ENCODE results near the gene ORM1.
A peak's percentile ranks its signal among the peaks of the same experiment; 100 is the strongest.

Gene ORM1

GRCh38 chr9:114363424-114363823 is 40.5 kb downstream of the ORM1 start:
- Histone ChIP-seq H3F3A (ENCODE audit: low read depth) (no peaks in the 10 kb centered on the region), H3K36me3 (ENCODE audit: insufficient read depth, low read length) (peaks cover 98% of the 10 kb centered on the region; the same call in 1 of the 2 replicates), H3K27me3 (ENCODE audit: insufficient read depth, low read length, poor library complexity, severe bottlenecking) (no peaks in the 10 kb centered on the region), H3K9me2 (replicated peaks; ENCODE audit: low read depth, low read length) (no peaks in the 10 kb centered on the region), H3K9ac (ENCODE audit: low read depth, low read length, poor library complexity, severe bottlenecking) (no peak overlapping the region), H3K4me3 (ENCODE audit: low read length, poor library complexity, severe bottlenecking) (no peak overlapping the region), H4K20me1 (ENCODE audit: insufficient read depth, low read length, poor library complexity, severe bottlenecking) (no peaks in the 10 kb centered on the region), H3K9me3 (ENCODE audit: insufficient read depth, low read depth, low read length) (no peaks in the 10 kb centered on the region), H2AFZ (ENCODE audit: low read length) (no peak overlapping the region), H3K4me2 (ENCODE audit: low read depth, low read length, poor library complexity, severe bottlenecking) (peak overlapping the region; percentile 24), H3K4me1 (ENCODE audit: insufficient read depth, low read length, poor library complexity, severe bottlenecking) (peaks cover 10% of the 10 kb centered on the region), H3K79me2 (ENCODE audit: insufficient read depth, low read length) (peaks cover 6% of the 10 kb centered on the region; the same call in 1 of the 2 replicates)
- TF ChIP-seq EZH2phosphoT487 (IDR thresholded peaks at IDR 0.05; ENCODE audit: borderline replicate concordance): no peak
- no peak for TF ChIP-seq CTCF (conservative IDR thresholded peaks at IDR 0.05; ENCODE audit: low read length)

- peaks cover 14% of the 10 kb centered on the region for H3K79me2 ChIP-seq (ENCODE audit: insufficient read depth, low read length)
- H3K9me2 ChIP-seq (replicated peaks; ENCODE audit: low read depth, low read length): no peaks in the 10 kb centered on the region
- TF ChIP-seq EZH2phosphoT487 (IDR thresholded peaks at IDR 0.05; ENCODE audit: borderline replicate concordance): no peak
- TF ChIP-seq CTCF (conservative IDR thresholded peaks at IDR 0.05; ENCODE audit: low read length): no peak
- H2AFZ ChIP-seq (ENCODE audit: low read length): no peak overlapping the region
- H3K4me2 ChIP-seq (ENCODE audit: low read depth, low read length, poor library complexity, severe bottlenecking): no peak overlapping the region
- no peaks in the 10 kb centered on the region for H3K27me3 ChIP-seq (ENCODE audit: insufficient read depth, low read length, poor library complexity, severe bottlenecking)
- H3K9me3 ChIP-seq (ENCODE audit: insufficient read depth, low read depth, low read length): no peaks in the 10 kb centered on the region
- no peak overlapping the region for H3K4me3 ChIP-seq (ENCODE audit: low read length, poor library complexity, severe bottlenecking)
- peaks cover 95% of the 10 kb centered on the region; the same call in 1 of the 2 replicates for H3K36me3 ChIP-seq (ENCODE audit: insufficient read depth, low read length)
- no peaks in the 10 kb centered on the region for H4K20me1 ChIP-seq (ENCODE audit: insufficient read depth, low read length, poor library complexity, severe bottlenecking)
- peaks cover 14% of the 10 kb centered on the region for H3K4me1 ChIP-seq (ENCODE audit: insufficient read depth, low read length, poor library complexity, severe bottlenecking)
- no peaks in the 10 kb centered on the region for H3F3A ChIP-seq (ENCODE audit: low read depth)
- no peak overlapping the region for H3K9ac ChIP-seq (ENCODE audit: low read depth, low read length, poor library complexity, severe bottlenecking)
Observed at GRCh38 chr9:114364134-114365041, 41.5 kb downstream of the ORM1 start.

GRCh38 chr9:114365194-114365593 is 42.3 kb downstream of the ORM1 start:
- no peak overlapping the region for H3K9ac ChIP-seq (ENCODE audit: low read depth, low read length, poor library complexity, severe bottlenecking)
- H3K9me3 ChIP-seq (ENCODE audit: insufficient read depth, low read depth, low read length): no peaks in the 10 kb centered on the region
- no peaks in the 10 kb centered on the region for H3F3A ChIP-seq (ENCODE audit: low read depth)
- no peak for TF ChIP-seq CTCF (conservative IDR thresholded peaks at IDR 0.05; ENCODE audit: low read length)
- no peak for TF ChIP-seq EZH2phosphoT487 (IDR thresholded peaks at IDR 0.05; ENCODE audit: borderline replicate concordance)
- H3K27me3 ChIP-seq (ENCODE audit: insufficient read depth, low read length, poor library complexity, severe bottlenecking): no peaks in the 10 kb centered on the region
- H2AFZ ChIP-seq (ENCODE audit: low read length): no peak overlapping the region
- no peaks in the 10 kb centered on the region for H4K20me1 ChIP-seq (ENCODE audit: insufficient read depth, low read length, poor library complexity, severe bottlenecking)
- peaks cover 22% of the 10 kb centered on the region for H3K4me1 ChIP-seq (ENCODE audit: insufficient read depth, low read length, poor library complexity, severe bottlenecking)
- H3K4me3 ChIP-seq (ENCODE audit: low read length, poor library complexity, severe bottlenecking): no peak overlapping the region
- H3K79me2 ChIP-seq (ENCODE audit: insufficient read depth, low read length): peaks cover 22% of the 10 kb centered on the region
- H3K4me2 ChIP-seq (ENCODE audit: low read depth, low read length, poor library complexity, severe bottlenecking): no peak overlapping the region
- peaks cover 95% of the 10 kb centered on the region; the same call in 1 of the 2 replicates for H3K36me3 ChIP-seq (ENCODE audit: insufficient read depth, low read length)
- H3K9me2 ChIP-seq (replicated peaks; ENCODE audit: low read depth, low read length): no peaks in the 10 kb centered on the region
